ENCODE measurements around the gene PRIMPOL. TPM values are rescaled to one million over a fixed set of nuclear protein-coding genes. Genes with fewer than 3 reads are reported as not detected.

PRIMPOL gene
- total and polyA plus RNA-seq, 9 of the 15 experiments (the other 6 are each of a cell fraction or from before 2014, with no cell fraction given): 11.0 to 32.0 (median 16.1) TPM

DNA sequence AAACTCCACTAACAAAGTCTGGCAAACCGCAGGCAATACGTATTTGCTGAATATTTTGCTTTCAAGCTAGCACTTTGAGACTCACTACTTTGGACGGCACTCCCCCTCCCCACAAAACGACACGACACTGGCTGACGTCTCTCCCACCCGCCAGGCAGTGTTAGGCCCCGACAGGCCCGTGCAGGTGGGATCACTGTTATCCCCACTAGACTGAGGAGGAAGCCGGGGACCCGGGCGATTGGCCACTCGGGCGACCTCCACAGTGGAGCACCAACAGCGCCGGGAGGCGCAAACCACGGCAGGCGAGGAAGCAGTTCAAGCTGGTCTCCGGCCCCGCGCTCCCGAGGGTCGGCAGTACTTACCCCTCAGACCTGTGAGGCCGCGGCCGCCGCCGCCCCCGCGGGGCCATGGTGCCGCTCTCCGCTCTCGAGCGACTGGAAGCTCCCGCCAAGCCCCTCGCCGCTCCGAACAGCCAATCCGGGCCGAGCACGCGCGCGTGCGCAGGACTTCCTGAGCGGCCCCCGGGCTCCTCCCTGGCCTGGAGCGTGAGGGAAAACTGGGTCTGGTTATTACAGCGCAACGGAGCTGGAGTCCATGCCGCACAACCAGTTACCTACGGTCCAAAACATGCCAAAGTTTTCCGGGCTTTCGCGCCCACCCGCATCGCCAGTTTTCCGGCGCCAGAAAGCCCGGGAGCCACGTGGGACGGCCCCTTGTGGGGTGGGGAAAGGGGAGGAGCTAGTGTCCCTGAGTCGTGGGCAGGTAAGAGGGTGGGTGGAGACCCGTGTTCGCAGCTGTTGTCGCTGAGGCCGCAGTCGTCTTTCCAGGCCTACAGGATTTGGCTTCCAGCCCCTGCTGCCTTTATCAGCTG lies 84.4 kb downstream of the PRIMPOL start, which contains the start of gene CENPU (continued):
- TF ChIP-seq ZNF146 (CRISPR knock-in tag; IDR thresholded peaks at IDR 0.05; ENCODE audit: unreplicated experiment) (no peak), RBM15 (IDR thresholded peaks at IDR 0.05; ENCODE audit: insufficient read depth, low read length) (no peak), BRF1 (IDR thresholded peaks at IDR 0.05; ENCODE audit: borderline replicate concordance, extremely low read depth, insufficient read length) (no peak), BCOR (IDR thresholded peaks at IDR 0.05) (no peak; the same call in 1 of the 2 replicates), MAFG (tag; conservative IDR thresholded peaks at IDR 0.05) (no peak), KAT7 (CRISPR knock-in tag; IDR thresholded peaks at IDR 0.05; ENCODE audit: borderline replicate concordance) (peak; percentile 83; the same call in 1 of the 2 replicates), ZFP36 (IDR thresholded peaks at IDR 0.05; ENCODE audit: low read depth, low read length, partially characterized antibody) (peak; percentile 22), TAF9B (IDR thresholded peaks at IDR 0.05; ENCODE audit: partially characterized antibody) (peak; percentile 64), CTBP1 (IDR thresholded peaks at IDR 0.05; ENCODE audit: borderline replicate concordance) (peak; percentile 93), SMAD4 (CRISPR knock-in tag; conservative IDR thresholded peaks at IDR 0.05) (peak; percentile 74), ZNF408 (CRISPR knock-in tag; IDR thresholded peaks at IDR 0.05; ENCODE audit: low read depth) (no peak), ZZZ3 (IDR thresholded peaks at IDR 0.05) (peak; percentile 87)
- TF ChIP-seq, protein P1, sequence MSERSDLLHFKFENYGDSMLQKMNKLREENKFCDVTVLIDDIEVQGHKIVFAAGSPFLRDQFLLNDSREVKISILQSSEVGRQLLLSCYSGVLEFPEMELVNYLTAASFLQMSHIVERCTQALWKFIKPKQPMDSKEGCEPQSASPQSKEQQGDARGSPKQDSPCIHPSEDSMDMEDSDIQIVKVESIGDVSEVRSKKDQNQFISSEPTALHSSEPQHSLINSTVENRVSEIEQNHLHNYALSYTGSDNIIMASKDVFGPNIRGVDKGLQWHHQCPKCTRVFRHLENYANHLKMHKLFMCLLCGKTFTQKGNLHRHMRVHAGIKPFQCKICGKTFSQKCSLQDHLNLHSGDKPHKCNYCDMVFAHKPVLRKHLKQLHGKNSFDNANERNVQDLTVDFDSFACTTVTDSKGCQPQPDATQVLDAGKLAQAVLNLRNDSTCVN (CRISPR knock-in tag; IDR thresholded peaks at IDR 0.05): no peak
- TF ChIP-seq, protein P2, sequence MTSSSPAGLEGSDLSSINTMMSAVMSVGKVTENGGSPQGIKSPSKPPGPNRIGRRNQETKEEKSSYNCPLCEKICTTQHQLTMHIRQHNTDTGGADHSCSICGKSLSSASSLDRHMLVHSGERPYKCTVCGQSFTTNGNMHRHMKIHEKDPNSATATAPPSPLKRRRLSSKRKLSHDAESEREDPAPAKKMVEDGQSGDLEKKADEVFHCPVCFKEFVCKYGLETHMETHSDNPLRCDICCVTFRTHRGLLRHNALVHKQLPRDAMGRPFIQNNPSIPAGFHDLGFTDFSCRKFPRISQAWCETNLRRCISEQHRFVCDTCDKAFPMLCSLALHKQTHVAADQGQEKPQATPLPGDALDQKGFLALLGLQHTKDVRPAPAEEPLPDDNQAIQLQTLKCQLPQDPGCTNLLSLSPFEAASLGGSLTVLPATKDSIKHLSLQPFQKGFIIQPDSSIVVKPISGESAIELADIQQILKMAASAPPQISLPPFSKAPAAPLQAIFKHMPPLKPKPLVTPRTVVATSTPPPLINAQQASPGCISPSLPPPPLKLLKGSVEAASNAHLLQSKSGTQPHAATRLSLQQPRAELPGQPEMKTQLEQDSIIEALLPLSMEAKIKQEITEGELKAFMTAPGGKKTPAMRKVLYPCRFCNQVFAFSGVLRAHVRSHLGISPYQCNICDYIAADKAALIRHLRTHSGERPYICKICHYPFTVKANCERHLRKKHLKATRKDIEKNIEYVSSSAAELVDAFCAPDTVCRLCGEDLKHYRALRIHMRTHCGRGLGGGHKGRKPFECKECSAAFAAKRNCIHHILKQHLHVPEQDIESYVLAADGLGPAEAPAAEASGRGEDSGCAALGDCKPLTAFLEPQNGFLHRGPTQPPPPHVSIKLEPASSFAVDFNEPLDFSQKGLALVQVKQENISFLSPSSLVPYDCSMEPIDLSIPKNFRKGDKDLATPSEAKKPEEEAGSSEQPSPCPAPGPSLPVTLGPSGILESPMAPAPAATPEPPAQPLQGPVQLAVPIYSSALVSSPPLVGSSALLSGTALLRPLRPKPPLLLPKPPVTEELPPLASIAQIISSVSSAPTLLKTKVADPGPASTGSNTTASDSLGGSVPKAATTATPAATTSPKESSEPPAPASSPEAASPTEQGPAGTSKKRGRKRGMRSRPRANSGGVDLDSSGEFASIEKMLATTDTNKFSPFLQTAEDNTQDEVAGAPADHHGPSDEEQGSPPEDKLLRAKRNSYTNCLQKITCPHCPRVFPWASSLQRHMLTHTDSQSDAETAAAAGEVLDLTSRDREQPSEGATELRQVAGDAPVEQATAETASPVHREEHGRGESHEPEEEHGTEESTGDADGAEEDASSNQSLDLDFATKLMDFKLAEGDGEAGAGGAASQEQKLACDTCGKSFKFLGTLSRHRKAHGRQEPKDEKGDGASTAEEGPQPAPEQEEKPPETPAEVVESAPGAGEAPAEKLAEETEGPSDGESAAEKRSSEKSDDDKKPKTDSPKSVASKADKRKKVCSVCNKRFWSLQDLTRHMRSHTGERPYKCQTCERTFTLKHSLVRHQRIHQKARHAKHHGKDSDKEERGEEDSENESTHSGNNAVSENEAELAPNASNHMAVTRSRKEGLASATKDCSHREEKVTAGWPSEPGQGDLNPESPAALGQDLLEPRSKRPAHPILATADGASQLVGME (CRISPR knock-in tag; IDR thresholded peaks at IDR 0.05): 0 out of 2 replicates have a peak, but pooled peaks have one; percentile 32
- TF ChIP-seq, protein P3, sequence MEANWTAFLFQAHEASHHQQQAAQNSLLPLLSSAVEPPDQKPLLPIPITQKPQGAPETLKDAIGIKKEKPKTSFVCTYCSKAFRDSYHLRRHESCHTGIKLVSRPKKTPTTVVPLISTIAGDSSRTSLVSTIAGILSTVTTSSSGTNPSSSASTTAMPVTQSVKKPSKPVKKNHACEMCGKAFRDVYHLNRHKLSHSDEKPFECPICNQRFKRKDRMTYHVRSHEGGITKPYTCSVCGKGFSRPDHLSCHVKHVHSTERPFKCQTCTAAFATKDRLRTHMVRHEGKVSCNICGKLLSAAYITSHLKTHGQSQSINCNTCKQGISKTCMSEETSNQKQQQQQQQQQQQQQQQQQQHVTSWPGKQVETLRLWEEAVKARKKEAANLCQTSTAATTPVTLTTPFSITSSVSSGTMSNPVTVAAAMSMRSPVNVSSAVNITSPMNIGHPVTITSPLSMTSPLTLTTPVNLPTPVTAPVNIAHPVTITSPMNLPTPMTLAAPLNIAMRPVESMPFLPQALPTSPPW (CRISPR knock-in tag; IDR thresholded peaks at IDR 0.05): peak; percentile 78
- TF ChIP-seq, protein P4, sequence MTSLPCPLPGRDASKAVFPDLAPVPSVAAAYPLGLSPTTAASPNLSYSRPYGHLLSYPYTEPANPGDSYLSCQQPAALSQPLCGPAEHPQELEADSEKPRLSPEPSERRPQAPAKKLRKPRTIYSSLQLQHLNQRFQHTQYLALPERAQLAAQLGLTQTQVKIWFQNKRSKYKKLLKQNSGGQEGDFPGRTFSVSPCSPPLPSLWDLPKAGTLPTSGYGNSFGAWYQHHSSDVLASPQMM (CRISPR knock-in tag; IDR thresholded peaks at IDR 0.05): no peak

Data from K562 (cell line).